CD14-positive monocyte (primary cell): Measurements from ENCODE around the gene TADA1. TPM values are rescaled to one million over a fixed set of nuclear protein-coding genes. Genes with fewer than 3 reads are reported as not detected.

Experiments used
- DNase-seq, 3 donors: peaks; one replicate each; pipeline ENCODE4 v3.0.0-alpha.2; 2011 to 2022
- H2AFZ ChIP-seq: 2 replicates; pipeline ENCODE4 v1.6.0; 2012; ENCODE audit warnings: mild to moderate bottlenecking, low read depth, low read length, inconsistent platforms; ENCODE audit not compliant: insufficient read depth, poor library complexity, severe bottlenecking
- H3K27ac ChIP-seq, 2 donors: 1 replicate in 1 of 2; 2 replicates in 1 of 2; pipeline ENCODE4 v1.5.1; 2012 to 2013; ENCODE audit warnings: low read length in 2 of 2, control low read depth in 1 of 2, inconsistent platforms in 1 of 2, low read depth in 1 of 2, mild to moderate bottlenecking in 1 of 2
- H3K27me3 ChIP-seq, 2 donors: one replicate each; pipeline versions ENCODE4 v1.6.0 to v1.6.1; 2011 to 2013; ENCODE audit warnings: low read length in 2 of 2; ENCODE audit not compliant: control insufficient read depth in 2 of 2, insufficient read depth in 2 of 2
- H3K36me3 ChIP-seq, 2 donors: replicated peaks in 1 of 2; 1 replicate in 1 of 2; 2 replicates in 1 of 2; pipeline versions ENCODE4 v1.5.1 to v1.6.1; 2012 to 2013; ENCODE audit warnings: low read length in 2 of 2, control low read depth in 1 of 2, inconsistent platforms in 1 of 2, mild to moderate bottlenecking in 1 of 2; ENCODE audit not compliant: insufficient read depth in 2 of 2, control insufficient read depth in 1 of 2
- H3K4me1 ChIP-seq, 2 donors: 1 replicate in 1 of 2; 2 replicates in 1 of 2; pipeline versions ENCODE4 v1.5.1 to v1.6.1; 2012 to 2013; ENCODE audit warnings: low read length in 2 of 2, control low read depth in 1 of 2, inconsistent platforms in 1 of 2, mild to moderate bottlenecking in 1 of 2, moderate library complexity in 1 of 2; ENCODE audit not compliant: insufficient read depth in 2 of 2, control insufficient read depth in 1 of 2
- H3K4me2 ChIP-seq: replicated peaks from 2 replicates; pipeline ENCODE3; 2012; ENCODE audit warnings: low read length, moderate library complexity, mild to moderate bottlenecking; ENCODE audit not compliant: poor library complexity, severe bottlenecking; ENCODE audit errors: extremely low read depth
- H3K4me3 ChIP-seq, 3 experiments: fragments of 200-600 bp in 1 of 3; sonication (generic) in 1 of 3; replicated peaks in 1 of 3; 1 replicate in 2 of 3; 2 replicates in 1 of 3; pipeline ENCODE4 v1.5.1; 2011 to 2013; ENCODE audit warnings: low read length in 3 of 3, mild to moderate bottlenecking in 3 of 3, control low read depth in 2 of 3, low read depth in 2 of 3, inconsistent platforms in 1 of 3, moderate library complexity in 1 of 3
- H3K79me2 ChIP-seq: 2 replicates; pipeline ENCODE4 v1.6.0; 2012; ENCODE audit warnings: mild to moderate bottlenecking, control low read depth, inconsistent platforms, low read length, moderate library complexity; ENCODE audit not compliant: insufficient read depth
- H3K9ac ChIP-seq: 2 replicates; pipeline ENCODE4 v1.6.0; 2017; ENCODE audit warnings: low read length, mild to moderate bottlenecking; ENCODE audit not compliant: insufficient read depth, poor library complexity, severe bottlenecking
- H3K9me3 ChIP-seq, 2 donors: replicated peaks in 1 of 2; 1 replicate in 1 of 2; 2 replicates in 1 of 2; pipeline versions ENCODE4 v1.5.1 to v1.6.1; 2012 to 2013; ENCODE audit warnings: low read length in 2 of 2, control low read depth in 1 of 2; ENCODE audit not compliant: control insufficient read depth in 1 of 2, insufficient read depth in 1 of 2
- H4K20me1 ChIP-seq: 2 replicates; pipeline ENCODE4 v1.6.0; 2012; ENCODE audit warnings: mild to moderate bottlenecking, low read length, control low read depth, moderate library complexity; ENCODE audit not compliant: insufficient read depth
- H3K27ac Mint-ChIP-seq, 7 donors: one replicate each; pipeline ENCODE4 v1.8.0; 2020; ENCODE audit warnings: mild to moderate bottlenecking in 7 of 7, mixed read lengths in 7 of 7, moderate library complexity in 6 of 7, inconsistent platforms in 2 of 7
- H3K27me3 Mint-ChIP-seq, 3 donors: one replicate each; pipeline ENCODE4 v1.8.0; 2021 to 2022; ENCODE audit warnings: low read depth in 3 of 3, mild to moderate bottlenecking in 3 of 3, mixed read lengths in 3 of 3, moderate library complexity in 3 of 3, inconsistent platforms in 1 of 3
- H3K36me3 Mint-ChIP-seq, 2 donors: one replicate each; pipeline ENCODE4 v1.8.0; 2020; ENCODE audit warnings: mixed read lengths in 2 of 2, inconsistent platforms in 1 of 2, mild to moderate bottlenecking in 1 of 2
- H3K4me1 Mint-ChIP-seq: one replicate; pipeline ENCODE4 v1.8.0; 2020; ENCODE audit warnings: mild to moderate bottlenecking, mixed read lengths
- H3K4me3 Mint-ChIP-seq, 2 donors: one replicate each; pipeline ENCODE4 v1.8.0; 2020; ENCODE audit warnings: mild to moderate bottlenecking in 2 of 2, mixed read lengths in 2 of 2, moderate library complexity in 1 of 2
- H3K9me3 Mint-ChIP-seq, 7 donors: one replicate each; pipeline ENCODE4 v1.8.0; 2020 to 2022; ENCODE audit warnings: mixed read lengths in 7 of 7, mild to moderate bottlenecking in 6 of 7, moderate library complexity in 6 of 7, inconsistent platforms in 2 of 7
- WGBS: methylation state at CpG from one replicate; pipeline ENCODE4 v1.1.5; 2013; ENCODE audit warnings: missing lambda C conversion rate; ENCODE audit not compliant: insufficient coverage; 5-methylcytosine and 5-hydroxymethylcytosine counted together
- intact Hi-C, 2 donors: fragments of 100-400 bp; cut with micrococcal nuclease; formaldehyde crosslinking; loops; one replicate each; pipeline versions ENCODE4 v1.15.0 to v1.15.1; 2023
- polyA plus RNA-seq, 3 donors: library from polyadenylated mRNA; depleted of rRNA in 1 of 3; unstranded in 2 of 3; stranded (reverse) in 1 of 3; fragments of 300-500 nt in 2 of 3; fragments of >200 nt in 1 of 3; fragmentation: Illumina TruSeq in 2 of 3; gene quantifications; 1 replicate in 2 of 3; 2 replicates in 1 of 3; pipeline ENCODE4 v1.2.3, GENCODE V29; 2012 to 2021
- TF ChIP-seq, protein P1 (sequence below): fragments of 200-600 bp; IDR thresholded peaks from one replicate; pipeline ENCODE4 v1.8.0; 2022; ENCODE audit warnings: antibody characterized with exemption, mild to moderate bottlenecking

TADA1 gene
- polyA plus RNA-seq, 3 donors = 6.4 to 8.0 (median 7.9) TPM

DNA sequence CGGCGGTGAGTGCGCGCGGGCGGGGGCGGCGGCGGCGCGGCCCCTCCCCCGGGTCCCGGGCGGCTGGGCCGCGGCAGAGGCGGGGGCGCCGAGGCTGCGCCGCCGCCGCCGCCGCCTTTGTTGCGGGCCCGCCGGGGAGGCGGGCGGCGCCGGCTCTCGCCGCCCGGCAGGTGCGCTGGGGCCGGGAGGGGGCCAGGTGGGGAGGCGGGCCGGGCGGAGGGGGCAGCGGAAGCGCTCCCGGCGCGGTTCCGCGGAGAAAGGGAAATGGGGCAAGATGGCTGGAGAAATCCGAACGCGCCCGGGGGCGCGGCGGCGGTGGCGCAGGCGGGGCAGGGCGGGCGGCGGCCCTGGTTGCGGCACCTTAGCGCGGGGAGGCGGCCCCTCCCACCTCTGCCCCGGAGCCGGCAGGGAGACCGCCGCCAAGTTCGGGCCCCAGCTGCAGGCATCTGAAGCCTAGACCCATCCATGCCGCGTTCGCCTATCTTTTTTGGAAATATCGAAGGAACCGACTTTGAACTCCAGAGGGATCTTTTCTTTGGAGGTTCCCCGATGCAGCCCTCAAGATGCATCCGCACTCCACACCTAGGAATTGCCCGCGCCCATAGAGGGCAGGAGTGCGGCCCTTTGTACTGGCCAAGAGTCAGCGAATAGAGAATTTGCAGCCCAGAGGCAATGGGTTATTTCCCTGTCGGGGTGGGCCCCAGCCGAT is 36.3 kb downstream of the TADA1 start:
- H3K27ac Mint-ChIP-seq = peak overlapping the region; percentile 71 to 96 (median 87)
- H3K4me1 Mint-ChIP-seq = peaks cover 38% of the 10 kb centered on the region
- Histone ChIP-seq H3K27me3 (no peaks in the 10 kb centered on the region), H3K9ac (peak overlapping the region; percentile 77), H3K36me3 (peaks cover 37% of the 10 kb centered on the region in 2 donors), H4K20me1 (peaks cover 49% of the 10 kb centered on the region), H2AFZ (peak overlapping the region; percentile 64), H3K9me3 (no peaks in the 10 kb centered on the region), H3K4me1 (peaks cover 24 to 35% of the 10 kb centered on the region in 2 donors), H3K4me3 (peak overlapping the region; percentile 58 to 89 (median 83)), H3K4me2 (peak overlapping the region; percentile 87), H3K27ac (peak overlapping the region; percentile 39 to 94), H3K79me2 (peaks cover 50% of the 10 kb centered on the region)
- peaks cover 0 to 2% (median 0%) of the 10 kb centered on the region in 7 donors for H3K9me3 Mint-ChIP-seq
- TF ChIP-seq, protein P1, sequence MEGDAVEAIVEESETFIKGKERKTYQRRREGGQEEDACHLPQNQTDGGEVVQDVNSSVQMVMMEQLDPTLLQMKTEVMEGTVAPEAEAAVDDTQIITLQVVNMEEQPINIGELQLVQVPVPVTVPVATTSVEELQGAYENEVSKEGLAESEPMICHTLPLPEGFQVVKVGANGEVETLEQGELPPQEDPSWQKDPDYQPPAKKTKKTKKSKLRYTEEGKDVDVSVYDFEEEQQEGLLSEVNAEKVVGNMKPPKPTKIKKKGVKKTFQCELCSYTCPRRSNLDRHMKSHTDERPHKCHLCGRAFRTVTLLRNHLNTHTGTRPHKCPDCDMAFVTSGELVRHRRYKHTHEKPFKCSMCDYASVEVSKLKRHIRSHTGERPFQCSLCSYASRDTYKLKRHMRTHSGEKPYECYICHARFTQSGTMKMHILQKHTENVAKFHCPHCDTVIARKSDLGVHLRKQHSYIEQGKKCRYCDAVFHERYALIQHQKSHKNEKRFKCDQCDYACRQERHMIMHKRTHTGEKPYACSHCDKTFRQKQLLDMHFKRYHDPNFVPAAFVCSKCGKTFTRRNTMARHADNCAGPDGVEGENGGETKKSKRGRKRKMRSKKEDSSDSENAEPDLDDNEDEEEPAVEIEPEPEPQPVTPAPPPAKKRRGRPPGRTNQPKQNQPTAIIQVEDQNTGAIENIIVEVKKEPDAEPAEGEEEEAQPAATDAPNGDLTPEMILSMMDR = no peak
- under 1% methylated on average over 71 of the region's 82 CpGs for WGBS
- peak; percentile 26 to 34 (median 33) for DNase-seq
- no peaks in the 10 kb centered on the region for H3K27me3 Mint-ChIP-seq
- intact Hi-C loops = loop anchor here in 1 of 2 donors (10.0 kb wide), 1 partner anchor 1095 kb away; the partner anchor contains the start of genes DCAF6 and MPC2
- peak overlapping the region; percentile 83 to 91 for H3K4me3 Mint-ChIP-seq
- peaks cover 36 to 37% of the 10 kb centered on the region in 2 donors for H3K36me3 Mint-ChIP-seq

GRCh38 chr1:166838766-166839599 is 37.1 kb downstream of the TADA1 start, which contains the start of gene POGK:
Gene POGK, plus strand, starts transcription at chr1:166839475. Its CDS starts 1,482 bp downstream, at chr1:166840957.
- peak within 1 kb of the TSS; percentile 89 to 94 for H3K27ac ChIP-seq
- Mint-ChIP-seq H3K27ac (peak within 1 kb of the TSS; percentile 96 to 99 (median 97)), H3K4me1 (peaks cover 38% of the 10 kb centered on the region), H3K36me3 (peaks cover 28 to 29% of the 10 kb centered on the region in 2 donors), H3K9me3 (peaks cover 0 to 4% (median 0%) of the 10 kb centered on the region in 7 donors), H3K4me3 (peak within 1 kb of the TSS; percentile 87 to 96), H3K27me3 (peaks cover 0 to 1% (median 0%) of the 10 kb centered on the region in 3 donors)
- TF ChIP-seq, protein P1 = no peak
- WGBS = under 1% methylated on average over 60 of the region's 63 CpGs
- H3K36me3 ChIP-seq = peaks cover 29 to 30% of the 10 kb centered on the region in 2 donors
- H3K4me2 ChIP-seq = peak within 1 kb of the TSS; percentile 87
- intact Hi-C loops = no loop called here
- peak within 1 kb of the TSS; percentile 77 for H3K9ac ChIP-seq
- H3K79me2 ChIP-seq = peaks cover 42% of the 10 kb centered on the region
- DNase-seq = peak; percentile 84 to 87 (median 86)
- H3K4me1 ChIP-seq = peaks cover 24 to 35% of the 10 kb centered on the region in 2 donors
- H4K20me1 ChIP-seq = peaks cover 42% of the 10 kb centered on the region
- no peaks in the 10 kb centered on the region for H3K9me3 ChIP-seq
- H3K4me3 ChIP-seq = peak within 1 kb of the TSS; percentile 58 to 89 (median 83)
- no peaks in the 10 kb centered on the region for H3K27me3 ChIP-seq
- peak within 1 kb of the TSS; percentile 86 for H2AFZ ChIP-seq
